Brain microvascular endothelial cell (primary cell): ENCODE measurements around the gene DPRX.

Source experiments
- DNase-seq: peaks from one replicate; pipeline ENCODE4 v3.0.0-alpha.2; 2020
- H3K27ac ChIP-seq: fragments of 250-450 bp; sonication (Bioruptor Pico); 2 replicates; pipeline ENCODE4 v1.5.1; 2020; ENCODE audit warnings: mild to moderate bottlenecking, moderate library complexity
- H3K27me3 ChIP-seq: fragments of 250-450 bp; sonication (Bioruptor Pico); replicated peaks from 2 replicates; pipeline ENCODE4 v1.5.1; 2020; ENCODE audit warnings: mild to moderate bottlenecking
- H3K36me3 ChIP-seq: fragments of 250-450 bp; sonication (Bioruptor Pico); replicated peaks from 2 replicates; pipeline ENCODE4 v1.5.1; 2020; ENCODE audit warnings: mild to moderate bottlenecking
- H3K4me3 ChIP-seq: 2 replicates; pipeline ENCODE4 v1.5.1; 2011; ENCODE audit warnings: low read depth, mild to moderate bottlenecking, control low read depth, low read length, moderate library complexity
- CTCF ChIP-seq: IDR thresholded peaks from 2 replicates; pipeline ENCODE4 v1.5.1; 2011; ENCODE audit warnings: low read depth, mild to moderate bottlenecking, moderate library complexity, low read length, control low read depth, inconsistent platforms; ENCODE audit errors: missing control alignments
- in situ Hi-C: cut with HindIII; loops from 2 replicates; pipeline ENCODE4 v1.10.0; 2017; ENCODE audit warnings: low sequenced_read_pairs, low pct_ligation_motif_present

DPRX gene

GRCh38 chr19:53596056-53596455 lies 35.7 kb upstream of the DPRX start:
- Histone ChIP-seq H3K4me3 (no peak overlapping the region), H3K27ac (no peak overlapping the region), H3K36me3 (no peaks in the 10 kb centered on the region), H3K27me3 (no peaks in the 10 kb centered on the region)
- TF ChIP-seq CTCF: no peak
- DNase-seq: no peak
- in situ Hi-C loops: no loop called here

- Histone ChIP-seq H3K36me3 (no peaks in the 10 kb centered on the region), H3K27ac (no peak overlapping the region), H3K27me3 (no peaks in the 10 kb centered on the region), H3K4me3 (no peak overlapping the region)
- no peak for DNase-seq
- TF ChIP-seq CTCF: no peak
- in situ Hi-C loops: no loop called here
Observed at GRCh38 chr19:53597023-53597422, 34.8 kb upstream of the DPRX start.

- no peak for TF ChIP-seq CTCF
- Histone ChIP-seq H3K27ac (no peak overlapping the region), H3K4me3 (no peak overlapping the region), H3K27me3 (no peaks in the 10 kb centered on the region), H3K36me3 (no peaks in the 10 kb centered on the region)
- no peak for DNase-seq
- in situ Hi-C loops: no loop called here
Observed at GRCh38 chr19:53598361-53598760, 33.4 kb upstream of the DPRX start.

- no peak overlapping the region for H3K27ac ChIP-seq
- no peak overlapping the region for H3K4me3 ChIP-seq
- no peaks in the 10 kb centered on the region for H3K27me3 ChIP-seq
- in situ Hi-C loops: no loop called here
- H3K36me3 ChIP-seq: no peaks in the 10 kb centered on the region
- no peak for TF ChIP-seq CTCF
- no peak for DNase-seq
Observed at GRCh38 chr19:53600217-53600616, 31.6 kb upstream of the DPRX start.

GRCh38 chr19:53606031-53606430 lies 25.8 kb upstream of the DPRX start:
- Histone ChIP-seq H3K36me3 (no peaks in the 10 kb centered on the region), H3K27me3 (no peaks in the 10 kb centered on the region), H3K4me3 (no peak overlapping the region), H3K27ac (no peak overlapping the region)
- no peak for DNase-seq
- in situ Hi-C loops: no loop called here
- TF ChIP-seq CTCF: no peak

GRCh38 chr19:53608381-53608780 lies 23.4 kb upstream of the DPRX start:
- DNase-seq: no peak
- in situ Hi-C loops: no loop called here
- no peak for TF ChIP-seq CTCF
- Histone ChIP-seq H3K27me3 (no peaks in the 10 kb centered on the region), H3K4me3 (no peak overlapping the region), H3K27ac (no peak overlapping the region), H3K36me3 (no peaks in the 10 kb centered on the region)
